ENCODE data around the gene SPRY1. TPM values are rescaled to one million over a fixed set of nuclear protein-coding genes. Genes with fewer than 3 reads are reported as not detected.

SPRY1 gene
- total RNA-seq, 4 donors from 2014 or later: 103 to 136 (median 136) TPM

DNA sequence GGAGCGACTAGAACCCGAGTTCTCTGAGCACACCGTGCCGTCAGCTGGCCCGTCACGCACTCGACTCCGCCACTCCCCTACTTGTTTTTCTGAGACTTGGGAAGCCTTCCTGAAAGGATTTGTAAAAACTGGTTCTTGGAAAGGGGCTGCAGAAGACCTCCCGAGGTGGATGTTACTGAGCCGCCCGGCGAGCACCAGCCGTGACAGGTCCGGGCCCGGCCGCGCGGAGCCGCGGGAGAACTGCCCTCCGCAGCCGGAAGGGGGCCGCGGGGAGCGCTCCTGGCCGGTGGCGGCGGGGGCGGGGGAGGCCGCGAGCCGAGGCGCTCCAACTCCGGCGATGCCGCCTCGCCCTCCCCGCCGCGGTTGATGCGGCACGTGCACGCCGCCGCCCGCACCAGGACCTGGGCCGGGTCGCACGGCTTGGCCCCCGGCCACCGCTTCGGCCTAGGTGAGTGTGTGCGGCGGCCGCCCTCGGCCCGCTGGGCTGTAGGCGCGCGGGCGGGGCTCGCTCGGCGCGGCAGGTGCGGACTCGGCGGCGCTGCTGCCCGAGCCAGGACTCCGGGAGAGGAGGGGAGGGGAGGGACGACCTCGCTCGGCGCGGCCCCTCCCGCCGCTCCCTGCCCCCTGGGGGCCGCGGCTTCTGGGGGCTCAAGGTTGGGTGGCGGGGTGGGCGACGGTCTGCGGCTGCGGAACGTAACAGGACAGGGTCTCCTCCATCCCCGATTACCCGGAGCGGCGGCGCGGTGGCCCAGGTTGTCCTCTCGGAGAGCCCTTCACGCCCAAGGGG is 1.7 kb downstream of the SPRY1 start:
- intact Hi-C loops (cut with DNase I): loop anchor here (5.0 to 10.0 kb wide), 5 partner anchors 153 to 434 kb away; no protein-coding TSS in a partner anchor
- peak overlapping the region; percentile 92 to 95 (median 94) for H3K27ac ChIP-seq (replicated peaks in 1 of 4)
- TF ChIP-seq, protein P1, sequence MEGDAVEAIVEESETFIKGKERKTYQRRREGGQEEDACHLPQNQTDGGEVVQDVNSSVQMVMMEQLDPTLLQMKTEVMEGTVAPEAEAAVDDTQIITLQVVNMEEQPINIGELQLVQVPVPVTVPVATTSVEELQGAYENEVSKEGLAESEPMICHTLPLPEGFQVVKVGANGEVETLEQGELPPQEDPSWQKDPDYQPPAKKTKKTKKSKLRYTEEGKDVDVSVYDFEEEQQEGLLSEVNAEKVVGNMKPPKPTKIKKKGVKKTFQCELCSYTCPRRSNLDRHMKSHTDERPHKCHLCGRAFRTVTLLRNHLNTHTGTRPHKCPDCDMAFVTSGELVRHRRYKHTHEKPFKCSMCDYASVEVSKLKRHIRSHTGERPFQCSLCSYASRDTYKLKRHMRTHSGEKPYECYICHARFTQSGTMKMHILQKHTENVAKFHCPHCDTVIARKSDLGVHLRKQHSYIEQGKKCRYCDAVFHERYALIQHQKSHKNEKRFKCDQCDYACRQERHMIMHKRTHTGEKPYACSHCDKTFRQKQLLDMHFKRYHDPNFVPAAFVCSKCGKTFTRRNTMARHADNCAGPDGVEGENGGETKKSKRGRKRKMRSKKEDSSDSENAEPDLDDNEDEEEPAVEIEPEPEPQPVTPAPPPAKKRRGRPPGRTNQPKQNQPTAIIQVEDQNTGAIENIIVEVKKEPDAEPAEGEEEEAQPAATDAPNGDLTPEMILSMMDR (IDR thresholded peaks at IDR 0.05): peak; percentile 37 to 78 (median 44)
- TF ChIP-seq POLR2AphosphoS5 (IDR thresholded peaks at IDR 0.05) (peak in 1 of 2 donors; percentile 58), POLR2A (IDR thresholded peaks at IDR 0.05; ENCODE audit: low read depth) (no peak), EP300 (IDR thresholded peaks at IDR 0.05) (no peak)
- no peaks in the 10 kb centered on the region for H3K27me3 ChIP-seq
- peak overlapping the region; percentile 88 to 94 (median 92) for H3K4me3 ChIP-seq
- peaks cover 8 to 56% (median 16%) of the 10 kb centered on the region in 4 donors for H3K36me3 ChIP-seq
- WGBS: 0% methylated on average over 22 of the region's 94 CpGs
- H3K4me1 ChIP-seq: peaks cover 0 to 39% (median 27%) of the 10 kb centered on the region in 4 donors
- H3K9me3 ChIP-seq: no peaks in the 10 kb centered on the region
- no peak for DNase-seq (ENCODE audit: extremely low spot score)

GRCh38 chr4:123398853-123399626 is 2.4 kb downstream of the SPRY1 start:
- H3K36me3 ChIP-seq: peaks cover 8 to 63% (median 16%) of the 10 kb centered on the region in 4 donors
- H3K27me3 ChIP-seq: no peaks in the 10 kb centered on the region
- no peak for TF ChIP-seq POLR2A (IDR thresholded peaks at IDR 0.05; ENCODE audit: low read depth)
- TF ChIP-seq, protein P1 (IDR thresholded peaks at IDR 0.05): peak in 1 of 3 experiments; percentile 29
- peak overlapping the region; percentile 88 to 94 (median 92) for H3K4me3 ChIP-seq
- H3K4me1 ChIP-seq: peaks cover 0 to 36% (median 28%) of the 10 kb centered on the region in 4 donors
- H3K9me3 ChIP-seq: no peaks in the 10 kb centered on the region
- no peak for DNase-seq (ENCODE audit: extremely low spot score)
- H3K27ac ChIP-seq (replicated peaks in 1 of 4): peak overlapping the region; percentile 92 to 95 (median 94)
- intact Hi-C loops (cut with DNase I): loop anchor here (5.0 to 10.0 kb wide), 5 partner anchors 154 to 433 kb away; no protein-coding TSS in a partner anchor
- under 1% methylated on average over 41 of the region's 41 CpGs for WGBS

DNA sequence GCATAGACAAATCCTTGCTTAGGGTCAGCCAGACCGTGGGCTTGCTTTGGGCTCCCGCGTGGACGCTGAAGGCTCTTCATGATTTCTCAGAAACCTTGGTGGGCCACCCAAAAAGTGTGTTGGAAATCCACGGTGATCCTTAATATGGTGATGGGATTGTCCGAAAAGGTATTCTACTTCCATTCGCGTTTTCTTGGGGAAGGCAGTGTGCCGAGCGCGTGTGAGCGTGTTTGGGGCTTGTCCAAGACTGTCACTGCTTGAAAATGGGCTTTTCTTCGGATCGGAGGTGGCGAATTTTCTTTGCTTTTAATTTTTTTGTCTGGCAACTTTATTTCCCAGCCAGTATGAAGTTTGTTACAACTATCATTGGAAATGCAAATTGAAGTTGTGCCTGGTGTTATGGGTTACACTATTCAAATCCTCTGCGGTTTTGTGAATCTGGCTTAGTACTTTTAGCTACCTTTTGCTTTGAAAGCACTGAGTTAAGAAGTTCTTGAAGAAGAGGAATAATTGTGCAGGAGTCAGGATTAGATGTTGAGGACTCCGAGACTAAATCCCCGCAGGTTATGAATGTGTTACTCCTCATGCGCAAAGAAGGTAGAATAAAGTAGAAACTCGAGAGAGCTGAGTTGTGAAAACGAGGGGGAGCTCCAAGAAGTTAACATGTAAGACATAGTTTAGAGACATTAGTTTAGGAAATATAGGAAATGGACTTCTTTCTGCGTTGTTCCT is 3.2 kb downstream of the SPRY1 start:
- WGBS: 4% methylated on average over 22 of the region's 22 CpGs
- intact Hi-C loops (cut with DNase I): loop anchor here (5.0 to 10.0 kb wide), 6 partner anchors 155 to 713 kb away; no protein-coding TSS in a partner anchor
- Histone ChIP-seq H3K27ac (replicated peaks in 1 of 4) (peak overlapping the region; percentile 92 to 95 (median 94)), H3K4me3 (peak overlapping the region; percentile 88 to 94 (median 92)), H3K36me3 (peaks cover 8 to 71% (median 16%) of the 10 kb centered on the region in 4 donors), H3K27me3 (no peaks in the 10 kb centered on the region), H3K9me3 (no peaks in the 10 kb centered on the region), H3K4me1 (peaks cover 0 to 36% (median 28%) of the 10 kb centered on the region in 4 donors)
- no peak for DNase-seq (ENCODE audit: extremely low spot score)
- no peak for TF ChIP-seq EP300 (IDR thresholded peaks at IDR 0.05)
- peak in 1 of 2 donors; percentile 9 for TF ChIP-seq POLR2AphosphoS5 (IDR thresholded peaks at IDR 0.05)
- TF ChIP-seq POLR2A (IDR thresholded peaks at IDR 0.05; ENCODE audit: low read depth): no peak
- TF ChIP-seq, protein P1 (IDR thresholded peaks at IDR 0.05): peak in 1 of 3 experiments; percentile 1

Data from esophagus muscularis mucosa (tissue), 4 donors.